Measurements from ENCODE around the gene FKBP3. TPM values are rescaled to one million over a fixed set of nuclear protein-coding genes. Genes with fewer than 3 reads are reported as not detected.

FKBP3 gene
- total and polyA plus RNA-seq, 2 of the 8 experiments (the other 6 are each of a cell fraction or from before 2014, with no cell fraction given) = 36.0 to 149 TPM

GRCh38 chr14:45070215-45070614 lies 64.1 kb downstream of the FKBP3 start (continued):
- TF ChIP-seq, protein P1, sequence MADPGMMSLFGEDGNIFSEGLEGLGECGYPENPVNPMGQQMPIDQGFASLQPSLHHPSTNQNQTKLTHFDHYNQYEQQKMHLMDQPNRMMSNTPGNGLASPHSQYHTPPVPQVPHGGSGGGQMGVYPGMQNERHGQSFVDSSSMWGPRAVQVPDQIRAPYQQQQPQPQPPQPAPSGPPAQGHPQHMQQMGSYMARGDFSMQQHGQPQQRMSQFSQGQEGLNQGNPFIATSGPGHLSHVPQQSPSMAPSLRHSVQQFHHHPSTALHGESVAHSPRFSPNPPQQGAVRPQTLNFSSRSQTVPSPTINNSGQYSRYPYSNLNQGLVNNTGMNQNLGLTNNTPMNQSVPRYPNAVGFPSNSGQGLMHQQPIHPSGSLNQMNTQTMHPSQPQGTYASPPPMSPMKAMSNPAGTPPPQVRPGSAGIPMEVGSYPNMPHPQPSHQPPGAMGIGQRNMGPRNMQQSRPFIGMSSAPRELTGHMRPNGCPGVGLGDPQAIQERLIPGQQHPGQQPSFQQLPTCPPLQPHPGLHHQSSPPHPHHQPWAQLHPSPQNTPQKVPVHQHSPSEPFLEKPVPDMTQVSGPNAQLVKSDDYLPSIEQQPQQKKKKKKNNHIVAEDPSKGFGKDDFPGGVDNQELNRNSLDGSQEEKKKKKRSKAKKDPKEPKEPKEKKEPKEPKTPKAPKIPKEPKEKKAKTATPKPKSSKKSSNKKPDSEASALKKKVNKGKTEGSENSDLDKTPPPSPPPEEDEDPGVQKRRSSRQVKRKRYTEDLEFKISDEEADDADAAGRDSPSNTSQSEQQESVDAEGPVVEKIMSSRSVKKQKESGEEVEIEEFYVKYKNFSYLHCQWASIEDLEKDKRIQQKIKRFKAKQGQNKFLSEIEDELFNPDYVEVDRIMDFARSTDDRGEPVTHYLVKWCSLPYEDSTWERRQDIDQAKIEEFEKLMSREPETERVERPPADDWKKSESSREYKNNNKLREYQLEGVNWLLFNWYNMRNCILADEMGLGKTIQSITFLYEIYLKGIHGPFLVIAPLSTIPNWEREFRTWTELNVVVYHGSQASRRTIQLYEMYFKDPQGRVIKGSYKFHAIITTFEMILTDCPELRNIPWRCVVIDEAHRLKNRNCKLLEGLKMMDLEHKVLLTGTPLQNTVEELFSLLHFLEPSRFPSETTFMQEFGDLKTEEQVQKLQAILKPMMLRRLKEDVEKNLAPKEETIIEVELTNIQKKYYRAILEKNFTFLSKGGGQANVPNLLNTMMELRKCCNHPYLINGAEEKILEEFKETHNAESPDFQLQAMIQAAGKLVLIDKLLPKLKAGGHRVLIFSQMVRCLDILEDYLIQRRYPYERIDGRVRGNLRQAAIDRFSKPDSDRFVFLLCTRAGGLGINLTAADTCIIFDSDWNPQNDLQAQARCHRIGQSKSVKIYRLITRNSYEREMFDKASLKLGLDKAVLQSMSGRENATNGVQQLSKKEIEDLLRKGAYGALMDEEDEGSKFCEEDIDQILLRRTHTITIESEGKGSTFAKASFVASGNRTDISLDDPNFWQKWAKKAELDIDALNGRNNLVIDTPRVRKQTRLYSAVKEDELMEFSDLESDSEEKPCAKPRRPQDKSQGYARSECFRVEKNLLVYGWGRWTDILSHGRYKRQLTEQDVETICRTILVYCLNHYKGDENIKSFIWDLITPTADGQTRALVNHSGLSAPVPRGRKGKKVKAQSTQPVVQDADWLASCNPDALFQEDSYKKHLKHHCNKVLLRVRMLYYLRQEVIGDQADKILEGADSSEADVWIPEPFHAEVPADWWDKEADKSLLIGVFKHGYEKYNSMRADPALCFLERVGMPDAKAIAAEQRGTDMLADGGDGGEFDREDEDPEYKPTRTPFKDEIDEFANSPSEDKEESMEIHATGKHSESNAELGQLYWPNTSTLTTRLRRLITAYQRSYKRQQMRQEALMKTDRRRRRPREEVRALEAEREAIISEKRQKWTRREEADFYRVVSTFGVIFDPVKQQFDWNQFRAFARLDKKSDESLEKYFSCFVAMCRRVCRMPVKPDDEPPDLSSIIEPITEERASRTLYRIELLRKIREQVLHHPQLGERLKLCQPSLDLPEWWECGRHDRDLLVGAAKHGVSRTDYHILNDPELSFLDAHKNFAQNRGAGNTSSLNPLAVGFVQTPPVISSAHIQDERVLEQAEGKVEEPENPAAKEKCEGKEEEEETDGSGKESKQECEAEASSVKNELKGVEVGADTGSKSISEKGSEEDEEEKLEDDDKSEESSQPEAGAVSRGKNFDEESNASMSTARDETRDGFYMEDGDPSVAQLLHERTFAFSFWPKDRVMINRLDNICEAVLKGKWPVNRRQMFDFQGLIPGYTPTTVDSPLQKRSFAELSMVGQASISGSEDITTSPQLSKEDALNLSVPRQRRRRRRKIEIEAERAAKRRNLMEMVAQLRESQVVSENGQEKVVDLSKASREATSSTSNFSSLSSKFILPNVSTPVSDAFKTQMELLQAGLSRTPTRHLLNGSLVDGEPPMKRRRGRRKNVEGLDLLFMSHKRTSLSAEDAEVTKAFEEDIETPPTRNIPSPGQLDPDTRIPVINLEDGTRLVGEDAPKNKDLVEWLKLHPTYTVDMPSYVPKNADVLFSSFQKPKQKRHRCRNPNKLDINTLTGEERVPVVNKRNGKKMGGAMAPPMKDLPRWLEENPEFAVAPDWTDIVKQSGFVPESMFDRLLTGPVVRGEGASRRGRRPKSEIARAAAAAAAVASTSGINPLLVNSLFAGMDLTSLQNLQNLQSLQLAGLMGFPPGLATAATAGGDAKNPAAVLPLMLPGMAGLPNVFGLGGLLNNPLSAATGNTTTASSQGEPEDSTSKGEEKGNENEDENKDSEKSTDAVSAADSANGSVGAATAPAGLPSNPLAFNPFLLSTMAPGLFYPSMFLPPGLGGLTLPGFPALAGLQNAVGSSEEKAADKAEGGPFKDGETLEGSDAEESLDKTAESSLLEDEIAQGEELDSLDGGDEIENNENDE (IDR thresholded peaks at IDR 0.05; ENCODE audit: insufficient replicate concordance, low read length) = no peak
- TF ChIP-seq CBX8 (IDR thresholded peaks at IDR 0.05; ENCODE audit: borderline replicate concordance, low read depth, low read length) = no peak

All from H1 (cell line).